ENCODE data around the gene PDE7B.

- TF ChIP-seq CTCF (IDR thresholded peaks at IDR 0.05; ENCODE audit: low read depth, low read length, missing input control), result no peak
- TF ChIP-seq ATF3 (IDR thresholded peaks at IDR 0.05), result no peak
- no peak for TF ChIP-seq TAF1 (conservative IDR thresholded peaks at IDR 0.05)
- no peak for TF ChIP-seq RAD21 (IDR thresholded peaks at IDR 0.05)
- TF ChIP-seq EGR1 (IDR thresholded peaks at IDR 0.05; ENCODE audit: low read depth in 2 of 2), result no peak
- TF ChIP-seq, protein P1, sequence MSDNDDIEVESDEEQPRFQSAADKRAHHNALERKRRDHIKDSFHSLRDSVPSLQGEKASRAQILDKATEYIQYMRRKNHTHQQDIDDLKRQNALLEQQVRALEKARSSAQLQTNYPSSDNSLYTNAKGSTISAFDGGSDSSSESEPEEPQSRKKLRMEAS (IDR thresholded peaks at IDR 0.05), result no peak
- no peak for TF ChIP-seq ZBTB33 (IDR thresholded peaks at IDR 0.05)
- TF ChIP-seq YY1 (IDR thresholded peaks at IDR 0.05), result no peak
- no peak for TF ChIP-seq SP1 (IDR thresholded peaks at IDR 0.05)
- TF ChIP-seq FOXA2 (IDR thresholded peaks at IDR 0.05), result no peak
- no peak for TF ChIP-seq HNF4A (conservative IDR thresholded peaks at IDR 0.05)
- TF ChIP-seq JUND (IDR thresholded peaks at IDR 0.05), result no peak
These were observed 265.6 kb downstream of the PDE7B start for GRCh38 chr6:136117081-136117480.
